ENCODE measurements around the gene LYPLAL1. TPM values are rescaled to one million over a fixed set of nuclear protein-coding genes. Genes with fewer than 3 reads are reported as not detected.
"Not testable (repeated sequence)": the region's sequence is repeated elsewhere in the genome, so short reads cannot be mapped to it uniquely, and the experiment has no call there.

Gene LYPLAL1
- total RNA-seq, 1 experiment from 2014 or later, result 21.3 TPM

GRCh38 chr1:219189952-219190351 is 16.3 kb downstream of the LYPLAL1 start:
- H3K27ac ChIP-seq (ENCODE audit: low read length), result no peak overlapping the region
- H3K27me3 ChIP-seq (ENCODE audit: low read length), result no peaks in the 10 kb centered on the region
- H3K4me2 ChIP-seq (ENCODE audit: low read length), result no peak overlapping the region
- intact Hi-C loops (cut with micrococcal nuclease), result loop anchor here (5.0 to 10.0 kb wide), 2 partner anchors 243 to 385 kb away; no protein-coding TSS in a partner anchor
- 0 out of 2 replicates have a peak, but pooled peaks cover 11% of the 10 kb centered on the region for H3K36me3 ChIP-seq (ENCODE audit: low read depth, low read length)
- peaks cover 17% of the 10 kb centered on the region for H3K4me1 ChIP-seq (ENCODE audit: insufficient read depth, low read length)
- CTCF ChIA-PET, result no interaction called here
- no TSS peak for BruUV-seq (replicated peaks)
- H3K9me3 ChIP-seq (ENCODE audit: low read length), result no peaks in the 10 kb centered on the region
- no peak overlapping the region for H3K9ac ChIP-seq (ENCODE audit: low read length)
- DNase-seq (no peak), ATAC-seq (no peak)
- peaks cover 45% of the 10 kb centered on the region for H3K79me2 ChIP-seq (ENCODE audit: low read length)
- H3F3A ChIP-seq (ENCODE audit: low read length, unreplicated experiment), result no peaks in the 10 kb centered on the region
- H3K9me2 ChIP-seq (replicated peaks; ENCODE audit: low read length), result no peaks in the 10 kb centered on the region
- H3K4me3 ChIP-seq (ENCODE audit: low read length), result no peak overlapping the region
- TF ChIP-seq EZH2phosphoT487 (IDR thresholded peaks at IDR 0.05; ENCODE audit: borderline replicate concordance, low read length) (no peak), EZH2 (IDR thresholded peaks at IDR 0.05; ENCODE audit: low read length, unreplicated experiment) (no peak), CTCF (conservative IDR thresholded peaks at IDR 0.05; ENCODE audit: low read depth, low read length) (no peak)
- H2AFZ ChIP-seq (ENCODE audit: low read length), result no peak overlapping the region
- H4K20me1 ChIP-seq (ENCODE audit: low read length), result no peaks in the 10 kb centered on the region
- POLR2A ChIA-PET (ENCODE audit: unreplicated experiment), result interaction anchor here (0.6 kb wide), 1 partner anchor 484 kb away, joined by 8 read pairs; no protein-coding TSS in a partner anchor

GRCh38 chr1:219190605-219191004 is 16.9 kb downstream of the LYPLAL1 start:
- Histone ChIP-seq H3K9me2 (replicated peaks; ENCODE audit: low read length) (no peaks in the 10 kb centered on the region), H3K27ac (ENCODE audit: low read length) (no peak overlapping the region), H3K9ac (ENCODE audit: low read length) (no peak overlapping the region), H3K79me2 (ENCODE audit: low read length) (peaks cover 40% of the 10 kb centered on the region), H3K27me3 (ENCODE audit: low read length) (no peaks in the 10 kb centered on the region), H3K4me2 (ENCODE audit: low read length) (no peak overlapping the region), H2AFZ (ENCODE audit: low read length) (no peak overlapping the region), H3K9me3 (ENCODE audit: low read length) (no peaks in the 10 kb centered on the region), H3F3A (ENCODE audit: low read length, unreplicated experiment) (no peaks in the 10 kb centered on the region), H3K4me1 (ENCODE audit: insufficient read depth, low read length) (peaks cover 17% of the 10 kb centered on the region), H4K20me1 (ENCODE audit: low read length) (no peaks in the 10 kb centered on the region), H3K4me3 (ENCODE audit: low read length) (no peak overlapping the region), H3K36me3 (ENCODE audit: low read depth, low read length) (0 out of 2 replicates have a peak, but pooled peaks cover 9% of the 10 kb centered on the region)
- no peak for ATAC-seq
- ChIA-PET POLR2A (ENCODE audit: unreplicated experiment) (interaction anchor here (0.6 kb wide), 1 partner anchor 485 kb away, joined by 8 read pairs; no protein-coding TSS in a partner anchor), CTCF (no interaction called here)
- no peak for DNase-seq
- no peak for TF ChIP-seq EZH2 (IDR thresholded peaks at IDR 0.05; ENCODE audit: low read length, unreplicated experiment)
- TF ChIP-seq EZH2phosphoT487 (IDR thresholded peaks at IDR 0.05; ENCODE audit: borderline replicate concordance, low read length), result no peak
- no peak for TF ChIP-seq CTCF (conservative IDR thresholded peaks at IDR 0.05; ENCODE audit: low read depth, low read length)
- intact Hi-C loops (cut with micrococcal nuclease), result no loop called here
- BruUV-seq (replicated peaks), result no TSS peak

DNA sequence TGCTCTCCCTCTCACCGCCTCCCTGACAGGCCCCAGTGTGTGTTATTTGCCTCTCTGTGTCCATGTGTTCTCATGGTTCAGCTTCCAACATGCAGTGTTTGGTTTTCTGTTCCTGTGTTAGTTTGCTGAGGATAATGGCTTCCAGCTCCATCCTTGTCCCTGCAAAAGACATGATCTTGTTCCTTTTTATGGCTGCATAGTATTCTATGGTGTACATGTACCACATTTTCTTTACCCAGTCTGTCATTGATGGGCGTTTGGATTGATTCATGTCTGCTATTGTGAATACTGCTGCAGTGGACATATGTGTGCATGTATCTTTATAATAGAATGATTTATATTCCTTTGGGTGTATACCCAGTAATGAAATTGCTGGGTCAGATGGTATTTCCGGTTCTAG is 22.2 kb downstream of the LYPLAL1 start:
- H3K9me3 ChIP-seq (ENCODE audit: low read length); H3K79me2 ChIP-seq (ENCODE audit: low read length); H3K27ac ChIP-seq (ENCODE audit: low read length); H3K4me2 ChIP-seq (ENCODE audit: low read length); ATAC-seq; intact Hi-C loops (cut with micrococcal nuclease); H3F3A ChIP-seq (ENCODE audit: low read length, unreplicated experiment); H3K4me3 ChIP-seq (ENCODE audit: low read length); H3K4me1 ChIP-seq (ENCODE audit: insufficient read depth, low read length); BruUV-seq (replicated peaks); H2AFZ ChIP-seq (ENCODE audit: low read length); DNase-seq; POLR2A ChIA-PET (ENCODE audit: unreplicated experiment); H3K9ac ChIP-seq (ENCODE audit: low read length); H3K9me2 ChIP-seq (replicated peaks; ENCODE audit: low read length); CTCF ChIA-PET; H4K20me1 ChIP-seq (ENCODE audit: low read length); H3K27me3 ChIP-seq (ENCODE audit: low read length): not testable (repeated sequence)
- H3K36me3 ChIP-seq (ENCODE audit: low read depth, low read length), result 0 out of 2 replicates have a peak, but pooled peaks cover 14% of the 10 kb centered on the region

Data from PC-3 (cell line).